Heart left ventricle (tissue), 16 donors: Measurements from ENCODE around the gene SMIM14. TPM values are rescaled to one million over a fixed set of nuclear protein-coding genes. Genes with fewer than 3 reads are reported as not detected.
"Not testable (repeated sequence)": the region's sequence is repeated elsewhere in the genome, so short reads cannot be mapped to it uniquely, and the experiment has no call there.

ENCODE experiments used
- ATAC-seq, 4 donors: fragments of 200-7000 bp; cut with Tn5 transposase; one replicate each; pipeline ENCODE4 v1.9.1; 2020 to 2022; ENCODE audit warnings: moderate library complexity in 4 of 4, mild to moderate bottlenecking in 3 of 4, moderate number of reproducible peaks in 1 of 4
- DNase-seq, 5 donors: peaks; one replicate each; pipeline ENCODE4 v3.0.0-alpha.2; 2020
- H3K27ac ChIP-seq, 12 donors: fragments of 200-600 bp; sonication (generic) in 4 of 12; one replicate each; pipeline versions ENCODE4 v1.5.0 to v1.8.0; 2016 to 2022; ENCODE audit warnings: mild to moderate bottlenecking in 2 of 12
- H3K27me3 ChIP-seq, 9 donors: fragments of 200-600 bp; sonication (generic) in 2 of 9; one replicate each; pipeline versions ENCODE4 v1.5.1 to v1.8.0; 2016 to 2022; ENCODE audit warnings: mild to moderate bottlenecking in 3 of 9
- H3K36me3 ChIP-seq, 9 donors: fragments of 200-600 bp; sonication (generic) in 2 of 9; one replicate each; pipeline versions ENCODE4 v1.5.0 to v1.8.0; 2018 to 2022; ENCODE audit warnings: mild to moderate bottlenecking in 2 of 9
- H3K4me1 ChIP-seq, 12 donors: fragments of 200-600 bp; sonication (generic) in 4 of 12; one replicate each; pipeline versions ENCODE4 v1.5.0 to v1.8.0; 2016 to 2022; ENCODE audit warnings: mild to moderate bottlenecking in 3 of 12
- H3K4me3 ChIP-seq, 12 donors: fragments of 200-600 bp; sonication (generic) in 4 of 12; one replicate each; pipeline versions ENCODE4 v1.5.0 to v1.8.0; 2017 to 2022; ENCODE audit warnings: mild to moderate bottlenecking in 9 of 12, moderate library complexity in 4 of 12
- H3K9me3 ChIP-seq, 12 donors: fragments of 200-600 bp; sonication (generic) in 4 of 12; one replicate each; pipeline versions ENCODE4 v1.5.0 to v1.8.0; 2016 to 2022; ENCODE audit warnings: mild to moderate bottlenecking in 1 of 12
- POLR2A ChIP-seq, 2 donors: fragments of 450-650 bp; IDR thresholded peaks; one replicate each; pipeline ENCODE4 v1.6.1; 2017; ENCODE audit warnings: antibody characterized with exemption in 2 of 2, mild to moderate bottlenecking in 2 of 2, moderate library complexity in 2 of 2
- WGBS, 4 donors: extraction: QIAGEN DNeasy Blood & Tissue Kit in 2 of 4; methylation state at CpG; one replicate each; pipeline versions ENCODE4 v1.1.5 to v1.1.7; 2013 to 2018; 5-methylcytosine and 5-hydroxymethylcytosine counted together
- intact Hi-C, 10 donors: fragments of 100-400 bp; cut with DNase I; formaldehyde crosslinking; loops; one replicate each; pipeline versions ENCODE4 v1.11.1 to v1.14.2; 2022
- polyA plus RNA-seq, 2 donors: library from polyadenylated mRNA; stranded (reverse); fragments of 200-250 nt; gene quantifications; one replicate each; pipeline ENCODE4 v1.2.3, GENCODE V29; 2013
- total RNA-seq, 9 donors: library from RNA; depleted of rRNA in 2 of 9; stranded (reverse); fragments of >200 nt in 2 of 9; fragmentation: NEBNext Ultra II Directional in 3 of 9; extraction: Animal tissue kit (Norgen Biotek cat#: 25700) in 3 of 9; gene quantifications; one replicate each; pipeline versions ENCODE4 v1.1.0 to v1.2.4, GENCODE V29; 2016 to 2023
- TF ChIP-seq, protein P1 (sequence below), 12 donors: fragments of 200-600 bp; sonication (generic) in 4 of 12; IDR thresholded peaks; one replicate each; pipeline versions ENCODE4 v1.5.0 to v1.8.0; 2018 to 2022; ENCODE audit warnings: antibody characterized with exemption in 12 of 12, mild to moderate bottlenecking in 5 of 12
- donor health status: ischemic (EF 13 %, LVEDD 7.1; RV severe dilation, severe dysfunction).
- donor health status: healthy with polysubstance abuse.
- donor health status: DM: no; HTN: yes; CAD: no.
- donor health status: DM: no; HTN: no; CAD: no.
- donor health status: ischemic (EF 25% LVEDD 6.9; RV normal size, moderate dysfunction).
- donor health status: ischemic (EF 25% LVEDD 5.7; RV mildly dilated, moderate dysfunction).
- donor health status: healthy.
- donor health status: DM: yes; HTN: yes; CAD: no.
- donor health status: ischemic (EF 35%, LVEDD 5.7; RV mildly dilated, moderate dysfunction).
- donor health status: nonischemic (EF 11% LVEDD 7.7; RV severe dilation, severe dysfunction).
- donor health status: DM: yes; HTN: yes; CAD: no.
- donor health status: PGD.
- donor health status: ischemic (EF 29% LVEDD 5.4; RV normal size, mild dysfunction).
- donor health status: nonischemic (EF 23%, LVEDD 6.1; RV moderate dilation, normal function).

SMIM14 gene
- total and polyA plus RNA-seq, 11 donors = 3.0 to 24.8 (median 11.8) TPM

- intact Hi-C loops = no loop called here
- WGBS, 4 donors = 93 to 97% (median 96%) methylated on average over 3 of the region's 3 CpGs
- peaks cover 0 to 2% (median 0%) of the 10 kb centered on the region in 12 donors for H3K4me1 ChIP-seq
- H3K36me3 ChIP-seq = peaks cover 0 to 40% (median 17%) of the 10 kb centered on the region in 9 donors
- no peaks in the 10 kb centered on the region for H3K9me3 ChIP-seq
- H3K27me3 ChIP-seq = no peaks in the 10 kb centered on the region
- ATAC-seq (no peak), DNase-seq (no peak)
- H3K4me3 ChIP-seq = no peak overlapping the region
- H3K27ac ChIP-seq = no peak overlapping the region
- TF ChIP-seq, protein P1, sequence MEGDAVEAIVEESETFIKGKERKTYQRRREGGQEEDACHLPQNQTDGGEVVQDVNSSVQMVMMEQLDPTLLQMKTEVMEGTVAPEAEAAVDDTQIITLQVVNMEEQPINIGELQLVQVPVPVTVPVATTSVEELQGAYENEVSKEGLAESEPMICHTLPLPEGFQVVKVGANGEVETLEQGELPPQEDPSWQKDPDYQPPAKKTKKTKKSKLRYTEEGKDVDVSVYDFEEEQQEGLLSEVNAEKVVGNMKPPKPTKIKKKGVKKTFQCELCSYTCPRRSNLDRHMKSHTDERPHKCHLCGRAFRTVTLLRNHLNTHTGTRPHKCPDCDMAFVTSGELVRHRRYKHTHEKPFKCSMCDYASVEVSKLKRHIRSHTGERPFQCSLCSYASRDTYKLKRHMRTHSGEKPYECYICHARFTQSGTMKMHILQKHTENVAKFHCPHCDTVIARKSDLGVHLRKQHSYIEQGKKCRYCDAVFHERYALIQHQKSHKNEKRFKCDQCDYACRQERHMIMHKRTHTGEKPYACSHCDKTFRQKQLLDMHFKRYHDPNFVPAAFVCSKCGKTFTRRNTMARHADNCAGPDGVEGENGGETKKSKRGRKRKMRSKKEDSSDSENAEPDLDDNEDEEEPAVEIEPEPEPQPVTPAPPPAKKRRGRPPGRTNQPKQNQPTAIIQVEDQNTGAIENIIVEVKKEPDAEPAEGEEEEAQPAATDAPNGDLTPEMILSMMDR (IDR thresholded peaks at IDR 0.05) = no peak
- no peak for TF ChIP-seq POLR2A (IDR thresholded peaks at IDR 0.05)
Measured at GRCh38 chr4:39548425-39549067, 90.1 kb downstream of the SMIM14 start.

- TF ChIP-seq POLR2A (IDR thresholded peaks at IDR 0.05) = no peak
- TF ChIP-seq, protein P1 (IDR thresholded peaks at IDR 0.05) = no peak
- no peak for ATAC-seq
- H3K27me3 ChIP-seq = no peaks in the 10 kb centered on the region
- no peaks in the 10 kb centered on the region for H3K9me3 ChIP-seq
- H3K4me3 ChIP-seq = no peak overlapping the region
- 26 to 40% (median 32%) methylated on average over 1 of the region's 1 CpG; no CpG with 5 or more reads in 1 of the 4 donors for WGBS, 4 donors
- H3K4me1 ChIP-seq = peaks cover 0 to 2% (median 0%) of the 10 kb centered on the region in 12 donors
- H3K27ac ChIP-seq = no peak overlapping the region
- peaks cover 0 to 9% (median 0%) of the 10 kb centered on the region in 9 donors for H3K36me3 ChIP-seq
- intact Hi-C loops = no loop called here
- no peak for DNase-seq
Measured at GRCh38 chr4:39544580-39545315, 93.9 kb downstream of the SMIM14 start.

DNA sequence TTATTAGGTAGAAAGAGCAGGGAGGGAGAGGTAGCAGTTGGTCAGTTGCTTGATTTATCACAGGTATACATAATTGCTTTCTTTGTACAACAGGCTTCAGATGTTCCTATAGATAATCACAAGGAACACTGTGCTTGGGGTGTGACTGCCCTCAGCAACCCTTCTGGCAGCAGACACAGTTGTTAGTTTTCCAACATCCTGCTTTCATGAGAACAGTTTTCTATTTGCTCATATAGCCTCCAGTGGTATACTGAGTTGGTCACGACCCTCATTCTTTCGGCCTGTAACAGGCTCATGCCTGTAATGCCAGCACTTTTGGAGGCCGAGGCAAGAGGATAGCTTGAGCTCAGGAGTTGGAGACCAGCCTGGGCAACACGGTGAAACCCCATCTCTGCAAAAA lies 94.6 kb downstream of the SMIM14 start:
- intact Hi-C loops, H3K4me3 ChIP-seq, H3K9me3 ChIP-seq, H3K27ac ChIP-seq, DNase-seq, ATAC-seq, H3K4me1 ChIP-seq, H3K27me3 ChIP-seq, H3K36me3 ChIP-seq: not testable (repeated sequence)
- WGBS, 4 donors = 93 to 96% (median 94%) methylated on average over 4 of the region's 4 CpGs

DNA sequence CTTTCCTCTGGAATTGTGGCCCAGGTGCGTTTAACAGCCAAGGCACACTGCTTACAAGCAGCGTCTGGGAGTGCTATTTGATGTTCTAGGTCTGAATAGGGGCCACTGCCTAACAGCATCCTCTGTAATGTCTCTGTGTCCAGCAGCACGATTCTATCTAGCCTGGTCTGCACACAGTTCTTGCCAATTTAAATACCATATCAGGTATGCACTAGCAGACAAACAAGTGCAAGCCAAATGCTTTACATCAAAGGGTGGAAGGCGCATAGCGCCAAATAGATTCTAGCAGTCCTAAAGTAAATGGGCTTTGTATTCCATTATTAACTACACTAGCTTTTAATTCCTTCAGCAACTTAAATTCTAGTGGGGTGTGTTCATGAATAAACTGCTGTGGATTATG lies 95.6 kb downstream of the SMIM14 start:
- ATAC-seq = no peak
- H3K9me3 ChIP-seq = no peaks in the 10 kb centered on the region
- WGBS, 4 donors = 79 to 84% (median 80%) methylated on average over 5 of the region's 5 CpGs
- no peak overlapping the region for H3K4me3 ChIP-seq
- H3K27ac ChIP-seq = no peak overlapping the region
- H3K27me3 ChIP-seq = no peaks in the 10 kb centered on the region
- peaks cover 0 to 9% (median 0%) of the 10 kb centered on the region in 9 donors for H3K36me3 ChIP-seq
- TF ChIP-seq POLR2A (IDR thresholded peaks at IDR 0.05) = no peak
- TF ChIP-seq, protein P1 (IDR thresholded peaks at IDR 0.05) = no peak
- intact Hi-C loops = no loop called here
- peaks cover 0 to 2% (median 0%) of the 10 kb centered on the region in 12 donors for H3K4me1 ChIP-seq
- no peak for DNase-seq
